ENCODE results near the gene UBXN6.

UBXN6 gene

GRCh38 chr19:4449639-4450028 is 8.0 kb downstream of the UBXN6 start:
- H3K9me3 ChIP-seq (ENCODE audit: control insufficient read depth, low read depth, low read length): no peaks in the 10 kb centered on the region
- H3K27me3 ChIP-seq (ENCODE audit: control insufficient read depth, insufficient read depth, low read length): no peaks in the 10 kb centered on the region
- H3K4me3 ChIP-seq (ENCODE audit: low read length): no peak overlapping the region
- H3K4me1 ChIP-seq (ENCODE audit: control insufficient read depth, low read depth, low read length): no peaks in the 10 kb centered on the region
- no peak overlapping the region for H3K27ac ChIP-seq (ENCODE audit: low read length)
- H3K36me3 ChIP-seq (ENCODE audit: control insufficient read depth, low read depth, low read length): peaks cover 21% of the 10 kb centered on the region
- no peak overlapping the region for H3K9ac ChIP-seq (ENCODE audit: low read length)

- H3K9me3 ChIP-seq (ENCODE audit: control insufficient read depth, low read depth, low read length): no peaks in the 10 kb centered on the region
Observed at GRCh38 chr19:4449022-4449638, 8.5 kb downstream of the UBXN6 start.

GRCh38 chr19:4448147-4448985 is 9.2 kb downstream of the UBXN6 start:
- H3K9ac ChIP-seq (ENCODE audit: low read length): no peak overlapping the region
- no peak overlapping the region for H3K4me3 ChIP-seq (ENCODE audit: low read length)
- H3K4me1 ChIP-seq (ENCODE audit: control insufficient read depth, low read depth, low read length): no peaks in the 10 kb centered on the region
- H3K36me3 ChIP-seq (ENCODE audit: control insufficient read depth, low read depth, low read length): peaks cover 31% of the 10 kb centered on the region
- H3K27me3 ChIP-seq (ENCODE audit: control insufficient read depth, insufficient read depth, low read length): no peaks in the 10 kb centered on the region
- no peaks in the 10 kb centered on the region for H3K9me3 ChIP-seq (ENCODE audit: control insufficient read depth, low read depth, low read length)
- H3K27ac ChIP-seq (ENCODE audit: low read length): no peak overlapping the region

More at GRCh38 chr19:4449022-4449638, 8.5 kb downstream of the UBXN6 start:
- no peaks in the 10 kb centered on the region for H3K4me1 ChIP-seq (ENCODE audit: control insufficient read depth, low read depth, low read length)
- no peak overlapping the region for H3K9ac ChIP-seq (ENCODE audit: low read length)
- no peaks in the 10 kb centered on the region for H3K27me3 ChIP-seq (ENCODE audit: control insufficient read depth, insufficient read depth, low read length)
- no peak overlapping the region for H3K27ac ChIP-seq (ENCODE audit: low read length)
- H3K36me3 ChIP-seq (ENCODE audit: control insufficient read depth, low read depth, low read length): peaks cover 26% of the 10 kb centered on the region
- H3K4me3 ChIP-seq (ENCODE audit: low read length): no peak overlapping the region

- H3K4me1 ChIP-seq (ENCODE audit: control insufficient read depth, low read depth, low read length): no peaks in the 10 kb centered on the region
- no peak overlapping the region for H3K27ac ChIP-seq (ENCODE audit: low read length)
- H3K4me3 ChIP-seq (ENCODE audit: low read length): no peak overlapping the region
Observed at GRCh38 chr19:4447327-4448146, 10.1 kb downstream of the UBXN6 start.

DNA sequence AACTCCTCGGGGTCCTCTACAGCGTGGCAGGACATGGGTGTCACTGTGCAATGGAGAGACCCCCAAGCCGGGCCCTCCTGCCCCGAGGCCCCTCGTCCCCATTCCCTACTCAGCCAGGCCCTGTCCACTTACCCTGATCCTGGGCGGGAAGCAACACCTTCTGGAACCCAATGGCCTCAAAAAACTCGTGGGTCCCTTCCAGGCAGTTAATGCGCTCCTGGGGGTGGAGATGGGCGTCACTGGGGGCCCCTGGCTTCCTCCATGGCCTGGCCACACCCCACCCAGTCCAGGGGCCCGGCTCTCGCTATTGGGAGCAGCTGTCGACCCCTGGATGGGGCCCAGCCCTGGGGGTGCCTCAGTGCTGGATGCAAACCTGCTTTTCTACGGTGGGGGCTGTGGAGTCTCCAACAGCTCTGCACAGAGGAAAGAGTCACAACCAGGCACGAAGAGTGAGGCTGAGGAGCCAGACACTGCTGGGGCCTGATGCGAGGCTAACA is 10.8 kb downstream of the UBXN6 start:
- Histone ChIP-seq H3K27ac (ENCODE audit: low read length) (no peak overlapping the region), H3K36me3 (ENCODE audit: control insufficient read depth, low read depth, low read length) (peaks cover 38% of the 10 kb centered on the region), H3K27me3 (ENCODE audit: control insufficient read depth, insufficient read depth, low read length) (no peaks in the 10 kb centered on the region), H3K9ac (ENCODE audit: low read length) (no peak overlapping the region), H3K4me1 (ENCODE audit: control insufficient read depth, low read depth, low read length) (no peaks in the 10 kb centered on the region), H3K9me3 (ENCODE audit: control insufficient read depth, low read depth, low read length) (no peaks in the 10 kb centered on the region), H3K4me3 (ENCODE audit: low read length) (no peak overlapping the region)

More at GRCh38 chr19:4447327-4448146, 10.1 kb downstream of the UBXN6 start:
- Histone ChIP-seq H3K9ac (ENCODE audit: low read length) (no peak overlapping the region), H3K27me3 (ENCODE audit: control insufficient read depth, insufficient read depth, low read length) (no peaks in the 10 kb centered on the region), H3K36me3 (ENCODE audit: control insufficient read depth, low read depth, low read length) (peaks cover 35% of the 10 kb centered on the region), H3K9me3 (ENCODE audit: control insufficient read depth, low read depth, low read length) (no peaks in the 10 kb centered on the region)

- Histone ChIP-seq H3K9me3 (ENCODE audit: control insufficient read depth, low read depth, low read length) (no peaks in the 10 kb centered on the region), H3K36me3 (ENCODE audit: control insufficient read depth, low read depth, low read length) (peaks cover 37% of the 10 kb centered on the region), H3K27ac (ENCODE audit: low read length) (no peak overlapping the region)
Observed at GRCh38 chr19:4445963-4446703, 11.5 kb downstream of the UBXN6 start.

GRCh38 chr19:4444765-4445741 is 12.5 kb downstream of the UBXN6 start:
- peaks cover 45% of the 10 kb centered on the region for H3K36me3 ChIP-seq (ENCODE audit: control insufficient read depth, low read depth, low read length)

More at GRCh38 chr19:4445963-4446703, 11.5 kb downstream of the UBXN6 start:
- Histone ChIP-seq H3K4me1 (ENCODE audit: control insufficient read depth, low read depth, low read length) (no peaks in the 10 kb centered on the region), H3K9ac (ENCODE audit: low read length) (no peak overlapping the region), H3K27me3 (ENCODE audit: control insufficient read depth, insufficient read depth, low read length) (no peaks in the 10 kb centered on the region), H3K4me3 (ENCODE audit: low read length) (no peak overlapping the region)

GRCh38 chr19:4443966-4444764 is 13.4 kb downstream of the UBXN6 start:
- no peak overlapping the region for H3K9ac ChIP-seq (ENCODE audit: low read length)
- no peaks in the 10 kb centered on the region for H3K27me3 ChIP-seq (ENCODE audit: control insufficient read depth, insufficient read depth, low read length)
- no peak overlapping the region for H3K4me3 ChIP-seq (ENCODE audit: low read length)
- H3K27ac ChIP-seq (ENCODE audit: low read length): no peak overlapping the region
- H3K9me3 ChIP-seq (ENCODE audit: control insufficient read depth, low read depth, low read length): no peaks in the 10 kb centered on the region
- no peaks in the 10 kb centered on the region for H3K4me1 ChIP-seq (ENCODE audit: control insufficient read depth, low read depth, low read length)
- peaks cover 54% of the 10 kb centered on the region for H3K36me3 ChIP-seq (ENCODE audit: control insufficient read depth, low read depth, low read length)

More at GRCh38 chr19:4444765-4445741, 12.5 kb downstream of the UBXN6 start:
- Histone ChIP-seq H3K4me3 (ENCODE audit: low read length) (no peak overlapping the region), H3K27me3 (ENCODE audit: control insufficient read depth, insufficient read depth, low read length) (no peaks in the 10 kb centered on the region), H3K27ac (ENCODE audit: low read length) (no peak overlapping the region), H3K9me3 (ENCODE audit: control insufficient read depth, low read depth, low read length) (no peaks in the 10 kb centered on the region), H3K4me1 (ENCODE audit: control insufficient read depth, low read depth, low read length) (no peaks in the 10 kb centered on the region), H3K9ac (ENCODE audit: low read length) (no peak overlapping the region)

DNA sequence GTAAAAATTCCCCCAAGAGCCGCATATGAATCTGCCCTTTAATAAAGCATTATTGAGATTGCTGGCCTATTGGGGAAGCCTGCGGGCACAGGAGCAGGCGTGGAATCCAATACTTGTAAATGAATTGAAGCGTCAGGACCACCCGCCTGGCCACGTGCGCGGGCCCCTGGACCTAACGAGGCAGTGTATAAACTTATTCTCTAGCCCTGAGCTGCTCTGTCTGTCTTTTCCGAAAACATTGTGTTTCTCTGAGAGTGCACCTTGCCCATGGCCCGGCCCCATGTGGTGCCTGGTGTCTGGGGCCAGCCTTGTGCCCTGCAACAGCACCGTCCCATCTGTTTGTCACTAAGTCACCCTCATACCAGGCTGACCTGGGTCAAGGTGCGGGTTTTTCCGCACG is 14.4 kb downstream of the UBXN6 start:
- Histone ChIP-seq H3K27ac (ENCODE audit: low read length) (no peak overlapping the region), H3K36me3 (ENCODE audit: control insufficient read depth, low read depth, low read length) (peaks cover 58% of the 10 kb centered on the region), H3K4me1 (ENCODE audit: control insufficient read depth, low read depth, low read length) (no peaks in the 10 kb centered on the region), H3K27me3 (ENCODE audit: control insufficient read depth, insufficient read depth, low read length) (no peaks in the 10 kb centered on the region), H3K4me3 (ENCODE audit: low read length) (no peak overlapping the region), H3K9me3 (ENCODE audit: control insufficient read depth, low read depth, low read length) (no peaks in the 10 kb centered on the region), H3K9ac (ENCODE audit: low read length) (no peak overlapping the region)

DNA sequence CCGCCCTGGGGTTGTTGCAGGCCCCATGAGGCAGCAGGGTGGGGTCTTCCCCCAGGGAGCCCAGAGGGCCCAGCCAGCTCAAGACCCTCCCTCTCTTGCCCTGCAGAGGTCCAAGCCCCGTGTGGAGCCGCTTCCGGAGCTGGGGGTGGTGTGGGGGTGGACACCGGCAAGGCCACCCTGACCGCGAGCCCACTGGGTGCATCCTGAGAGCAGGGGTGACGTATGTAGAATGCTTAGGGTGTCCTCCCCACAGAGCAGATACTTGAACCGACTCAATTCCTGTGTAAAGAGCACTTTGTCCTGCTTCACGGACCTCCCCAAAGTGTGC is 14.8 kb downstream of the UBXN6 start:
- no peaks in the 10 kb centered on the region for H3K4me1 ChIP-seq (ENCODE audit: control insufficient read depth, low read depth, low read length)
- H3K9me3 ChIP-seq (ENCODE audit: control insufficient read depth, low read depth, low read length): no peaks in the 10 kb centered on the region
- H3K36me3 ChIP-seq (ENCODE audit: control insufficient read depth, low read depth, low read length): peaks cover 61% of the 10 kb centered on the region
- H3K27ac ChIP-seq (ENCODE audit: low read length): no peak overlapping the region
- no peak overlapping the region for H3K4me3 ChIP-seq (ENCODE audit: low read length)
- no peak overlapping the region for H3K9ac ChIP-seq (ENCODE audit: low read length)
- no peaks in the 10 kb centered on the region for H3K27me3 ChIP-seq (ENCODE audit: control insufficient read depth, insufficient read depth, low read length)
